GM23248 (cell line): ENCODE measurements around the gene GNB5. TPM values are rescaled to one million over a fixed set of nuclear protein-coding genes. Genes with fewer than 3 reads are reported as not detected.
A peak's percentile ranks its signal among the peaks of the same experiment; 100 is the strongest.

Experiments
- DNase-seq: peaks from one replicate; pipeline ENCODE4 v3.0.0-alpha.2; 2015
- H2AFZ ChIP-seq: fragments of 200-600 bp; sonication (generic); 2 replicates; pipeline ENCODE4 v1.6.1; 2016; ENCODE audit warnings: antibody characterized with exemption
- H3F3A ChIP-seq: fragments of 200-600 bp; sonication (generic); 2 replicates; pipeline ENCODE4 v1.6.1; 2016; ENCODE audit warnings: mild to moderate bottlenecking, antibody characterized with exemption, mixed run types; ENCODE audit not compliant: insufficient read depth
- H3K27ac ChIP-seq: fragments of 200-600 bp; sonication (generic); 2 replicates; pipeline ENCODE4 v1.5.1; 2016; ENCODE audit warnings: mild to moderate bottlenecking
- H3K27me3 ChIP-seq: fragments of 200-600 bp; sonication (generic); replicated peaks from 2 replicates; pipeline ENCODE4 v1.6.1; 2016; ENCODE audit warnings: mild to moderate bottlenecking; ENCODE audit not compliant: insufficient read depth
- H3K36me3 ChIP-seq: fragments of 200-600 bp; sonication (generic); 2 replicates; pipeline ENCODE4 v1.6.1; 2016; ENCODE audit warnings: low read depth, mild to moderate bottlenecking
- H3K4me1 ChIP-seq: fragments of 200-600 bp; sonication (generic); 2 replicates; pipeline ENCODE4 v1.6.1; 2016; ENCODE audit warnings: mild to moderate bottlenecking; ENCODE audit not compliant: insufficient read depth
- H3K4me2 ChIP-seq: fragments of 200-600 bp; sonication (generic); one replicate; pipeline ENCODE4 v1.6.1; 2016; ENCODE audit warnings: mild to moderate bottlenecking; ENCODE audit not compliant: unreplicated experiment
- H3K4me3 ChIP-seq: fragments of 200-600 bp; sonication (generic); 2 replicates; pipeline ENCODE4 v1.5.1; 2016; ENCODE audit warnings: mild to moderate bottlenecking
- H3K79me2 ChIP-seq: fragments of 200-600 bp; sonication (generic); 2 replicates; pipeline ENCODE4 v1.6.1; 2016; ENCODE audit warnings: mild to moderate bottlenecking; ENCODE audit not compliant: insufficient read depth
- H3K9ac ChIP-seq: fragments of 200-600 bp; sonication (generic); 2 replicates; pipeline ENCODE4 v1.6.1; 2016; ENCODE audit warnings: mild to moderate bottlenecking
- H3K9me2 ChIP-seq: fragments of 200-600 bp; sonication (generic); 2 replicates; pipeline ENCODE4 v1.6.1; 2016; ENCODE audit warnings: mixed run types, mild to moderate bottlenecking, moderate library complexity; ENCODE audit not compliant: insufficient read depth
- H3K9me3 ChIP-seq: fragments of 200-600 bp; sonication (generic); one replicate; pipeline ENCODE4 v1.6.1; 2017; ENCODE audit warnings: low read depth
- H4K20me1 ChIP-seq: fragments of 200-600 bp; sonication (generic); 2 replicates; pipeline ENCODE4 v1.6.0; 2016; ENCODE audit not compliant: insufficient read depth
- EZH2 ChIP-seq: fragments of 200-600 bp; sonication (generic); IDR thresholded peaks from 2 replicates; pipeline ENCODE4 v1.6.1; 2018; ENCODE audit warnings: antibody characterized with exemption, mild to moderate bottlenecking; ENCODE audit not compliant: insufficient read depth, poor library complexity, severe bottlenecking
- EZH2phosphoT487 ChIP-seq: fragments of 200-600 bp; sonication (generic); IDR thresholded peaks from 2 replicates; pipeline ENCODE4 v1.6.1; 2018; ENCODE audit warnings: antibody characterized with exemption, moderate library complexity, mild to moderate bottlenecking, low read depth; ENCODE audit not compliant: insufficient read depth
- WGBS, 2 experiments: methylation state at CpG; one replicate each; pipeline ENCODE4 v1.1.6; 2015 to 2017; ENCODE audit warnings: low lambda C conversion rate in 2 of 2, low coverage in 1 of 2; ENCODE audit errors: missing lambda C conversion rate in 2 of 2; 5-methylcytosine and 5-hydroxymethylcytosine counted together
- in situ Hi-C: fragments of 300-500 bp; cut with MboI; formaldehyde crosslinking; loops from 2 replicates; pipeline ENCODE4 v1.15.0; 2020
- polyA plus RNA-seq: library from polyadenylated mRNA; unstranded; fragments of >200 nt; fragmentation: Nextera tagmentation; extraction: Ambion mirVana; gene quantifications from 2 replicates; pipeline ENCODE4 v1.2.1, GENCODE V29; 2016
- total RNA-seq: library from RNA; depleted of rRNA; stranded (reverse); fragments of >200 nt; shearing (Covaris generic); gene quantifications from 2 replicates; pipeline ENCODE4 v1.2.3, GENCODE V29; 2014

Gene GNB5
- total and polyA plus RNA-seq, 2 experiments from 2014 or later = 39.9 to 42.8 TPM

GRCh38 chr15:52196891-52197290 is 5.7 kb upstream of the GNB5 start:
- WGBS, 2 experiments = 40 to 54% methylated on average over 3 of the region's 3 CpGs
- TF ChIP-seq EZH2phosphoT487 = no peak
- TF ChIP-seq EZH2 = no peak
- Histone ChIP-seq H3K4me2 (no peak overlapping the region), H3K9me3 (no peaks in the 10 kb centered on the region), H3F3A (peaks cover 20% of the 10 kb centered on the region), H3K27me3 (no peaks in the 10 kb centered on the region), H3K9me2 (no peaks in the 10 kb centered on the region), H3K79me2 (no peaks in the 10 kb centered on the region), H4K20me1 (no peaks in the 10 kb centered on the region), H3K9ac (no peak overlapping the region), H2AFZ (no peak overlapping the region), H3K27ac (no peak overlapping the region), H3K4me1 (peaks cover 22% of the 10 kb centered on the region), H3K4me3 (no peak overlapping the region), H3K36me3 (no peaks in the 10 kb centered on the region)
- DNase-seq = no peak
- in situ Hi-C loops = loop anchor here (10.0 kb wide), 1 partner anchor 62 kb away; no protein-coding TSS in a partner anchor

DNA sequence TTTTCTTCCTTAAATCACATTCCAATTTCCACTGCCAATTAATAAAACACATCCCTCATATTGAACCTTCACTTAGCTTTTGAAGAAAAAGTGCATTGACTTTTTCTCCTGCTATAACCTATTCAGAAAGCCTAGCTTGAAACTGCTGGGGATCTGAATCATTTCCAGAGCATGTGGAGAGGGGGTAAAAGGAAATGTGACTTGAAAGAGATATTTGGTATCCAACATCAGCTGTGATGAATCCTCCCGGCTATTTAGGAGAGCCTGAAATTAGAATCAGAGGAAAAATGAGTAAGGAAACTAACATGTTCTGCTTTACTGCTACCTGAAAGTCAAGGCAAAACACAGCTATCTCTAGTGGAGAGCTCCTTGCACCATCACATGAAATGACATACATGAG is 2.6 kb upstream of the GNB5 start:
- H2AFZ ChIP-seq = peak overlapping the region; percentile 62
- H3K27me3 ChIP-seq = no peaks in the 10 kb centered on the region
- H3F3A ChIP-seq = peaks cover 11% of the 10 kb centered on the region
- H3K79me2 ChIP-seq = no peaks in the 10 kb centered on the region
- H3K9me2 ChIP-seq = no peaks in the 10 kb centered on the region
- TF ChIP-seq EZH2 = no peak
- no peak for TF ChIP-seq EZH2phosphoT487
- H3K27ac ChIP-seq = no peak overlapping the region
- in situ Hi-C loops = loop anchor here (10.0 kb wide), 1 partner anchor 59 kb away; no protein-coding TSS in a partner anchor
- H3K9me3 ChIP-seq = no peaks in the 10 kb centered on the region
- H3K4me3 ChIP-seq = no peak overlapping the region
- H3K36me3 ChIP-seq = no peaks in the 10 kb centered on the region
- peaks cover 10% of the 10 kb centered on the region for H3K4me1 ChIP-seq
- H3K9ac ChIP-seq = no peak overlapping the region
- peak overlapping the region; percentile 15 for H3K4me2 ChIP-seq
- H4K20me1 ChIP-seq = no peaks in the 10 kb centered on the region
- WGBS, 2 experiments = 3 to 5% methylated on average over 1 of the region's 1 CpG
- peak; percentile 43 for DNase-seq

- DNase-seq = peak; percentile 13
- no peak overlapping the region for H3K27ac ChIP-seq
- H3K4me1 ChIP-seq = peaks cover 10% of the 10 kb centered on the region
- TF ChIP-seq EZH2phosphoT487 (no peak), EZH2 (no peak)
- H3K36me3 ChIP-seq = no peaks in the 10 kb centered on the region
- H2AFZ ChIP-seq = peak overlapping the region; percentile 62
- H4K20me1 ChIP-seq = no peaks in the 10 kb centered on the region
- in situ Hi-C loops = loop anchor here (10.0 kb wide), 1 partner anchor 59 kb away; no protein-coding TSS in a partner anchor
- no peak overlapping the region for H3K4me3 ChIP-seq
- H3K9me3 ChIP-seq = no peaks in the 10 kb centered on the region
- H3F3A ChIP-seq = peaks cover 11% of the 10 kb centered on the region
- no peaks in the 10 kb centered on the region for H3K79me2 ChIP-seq
- no peaks in the 10 kb centered on the region for H3K9me2 ChIP-seq
- H3K9ac ChIP-seq = no peak overlapping the region
- H3K27me3 ChIP-seq = no peaks in the 10 kb centered on the region
- 26 to 28% methylated on average over 4 of the region's 4 CpGs for WGBS, 2 experiments
- H3K4me2 ChIP-seq = peak overlapping the region; percentile 15
These were observed 2.1 kb upstream of the GNB5 start for GRCh38 chr15:52193321-52193720.

DNA sequence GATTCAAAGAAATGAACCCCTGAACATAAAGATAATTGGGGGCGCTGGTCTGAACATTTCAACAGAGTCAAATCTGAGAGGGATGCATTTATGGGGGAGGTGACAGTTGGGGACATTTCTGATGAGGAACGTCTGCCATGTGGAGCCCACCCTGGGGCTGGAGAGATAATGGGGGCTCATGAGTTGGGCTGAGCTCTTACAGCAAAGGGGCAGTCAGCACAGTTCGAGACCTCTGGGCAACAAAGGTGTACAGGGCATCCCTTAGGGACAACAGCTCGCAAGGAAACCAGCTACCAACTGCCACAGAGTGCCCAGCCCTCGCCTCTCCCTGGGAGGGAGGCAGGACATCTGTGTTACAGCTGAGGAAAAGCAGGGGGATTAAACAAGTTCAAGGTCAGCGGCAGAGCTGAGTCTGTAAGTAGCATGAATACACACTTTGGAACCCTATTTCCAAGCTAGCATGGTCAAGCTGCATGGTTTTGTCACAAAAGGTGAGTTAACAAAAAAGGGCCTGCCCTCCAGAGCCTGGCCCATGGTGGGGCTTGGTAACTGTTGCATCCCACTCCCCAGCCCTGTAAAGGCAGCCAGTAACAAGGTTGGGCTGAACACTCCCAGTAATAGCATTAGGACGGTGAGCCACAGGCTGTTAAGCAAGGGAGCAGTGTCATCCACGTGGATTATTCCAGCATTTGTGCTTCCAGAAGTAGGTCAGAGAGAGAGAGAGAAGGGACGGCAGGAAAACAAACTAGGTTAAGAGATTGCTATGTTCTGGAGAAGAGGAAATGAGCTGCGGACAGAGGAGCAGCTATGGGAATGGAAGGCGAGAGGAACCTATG is 4.3 kb downstream of the GNB5 start:
- Histone ChIP-seq H3K4me2 (no peak overlapping the region), H3F3A (no peaks in the 10 kb centered on the region), H3K79me2 (no peaks in the 10 kb centered on the region), H3K27ac (no peak overlapping the region), H3K9me3 (no peaks in the 10 kb centered on the region), H3K9ac (no peak overlapping the region), H3K9me2 (no peaks in the 10 kb centered on the region), H3K4me3 (no peak overlapping the region), H3K27me3 (no peaks in the 10 kb centered on the region), H2AFZ (no peak overlapping the region), H3K36me3 (no peaks in the 10 kb centered on the region), H3K4me1 (no peaks in the 10 kb centered on the region), H4K20me1 (no peaks in the 10 kb centered on the region)
- DNase-seq = no peak
- TF ChIP-seq EZH2phosphoT487 (no peak), EZH2 (no peak)
- in situ Hi-C loops = no loop called here
- WGBS, 2 experiments = 69 to 70% methylated on average over 11 of the region's 11 CpGs
